HG03103 (cell line): ENCODE data around the gene MASP1.

ENCODE experiments used
- ATAC-seq: cut with Tn5 transposase; IDR thresholded peaks from one replicate; pipeline ENCODE4 v1.9.1; 2021; ENCODE audit warnings: low read depth; ENCODE audit not compliant: unreplicated experiment

The MASP1 gene

GRCh38 chr3:187196573-187197334 lies 94.8 kb downstream of the MASP1 start:
- no peak for ATAC-seq

GRCh38 chr3:187193181-187193580 lies 98.4 kb downstream of the MASP1 start:
- no peak for ATAC-seq

DNA sequence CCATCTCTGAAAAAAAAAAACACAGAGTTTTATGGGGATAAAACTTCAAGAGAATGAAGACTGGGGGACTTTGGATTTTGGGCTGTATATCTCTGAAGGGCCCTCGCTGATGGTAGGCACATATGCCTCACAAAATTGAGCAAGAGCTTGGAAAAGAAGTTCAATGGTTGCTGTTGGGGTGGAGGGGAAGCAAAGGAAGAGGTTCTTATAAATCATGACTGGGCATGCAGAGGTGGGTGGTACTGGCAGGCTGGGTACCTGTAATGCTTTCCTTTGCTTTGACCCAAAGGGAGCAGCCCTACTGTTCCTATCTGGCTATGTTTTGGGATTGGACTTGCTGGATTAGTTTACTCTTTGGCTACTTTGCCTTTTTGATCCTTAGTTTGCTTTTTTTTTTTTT lies 100.3 kb downstream of the MASP1 start:
- no peak for ATAC-seq

DNA sequence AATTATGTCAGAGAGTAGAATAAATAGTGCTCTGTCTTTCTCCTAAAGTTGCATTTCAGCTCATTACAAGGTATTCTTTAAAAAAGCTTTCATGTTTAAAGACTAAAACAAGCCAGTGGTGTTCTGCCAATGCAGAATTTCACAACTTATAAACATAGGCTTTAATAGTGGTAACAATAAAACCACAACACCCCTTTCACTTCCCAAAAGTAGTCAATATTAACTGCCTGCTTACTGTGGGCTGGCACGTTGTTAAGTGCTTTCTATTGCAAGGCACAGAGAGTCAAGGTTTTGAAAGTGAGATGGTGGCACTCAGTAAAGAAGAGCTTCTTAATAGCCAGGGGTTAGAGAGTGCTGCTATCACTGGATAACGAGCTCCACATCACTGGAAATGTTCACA lies 102.6 kb downstream of the MASP1 start:
- ATAC-seq, result no peak

DNA sequence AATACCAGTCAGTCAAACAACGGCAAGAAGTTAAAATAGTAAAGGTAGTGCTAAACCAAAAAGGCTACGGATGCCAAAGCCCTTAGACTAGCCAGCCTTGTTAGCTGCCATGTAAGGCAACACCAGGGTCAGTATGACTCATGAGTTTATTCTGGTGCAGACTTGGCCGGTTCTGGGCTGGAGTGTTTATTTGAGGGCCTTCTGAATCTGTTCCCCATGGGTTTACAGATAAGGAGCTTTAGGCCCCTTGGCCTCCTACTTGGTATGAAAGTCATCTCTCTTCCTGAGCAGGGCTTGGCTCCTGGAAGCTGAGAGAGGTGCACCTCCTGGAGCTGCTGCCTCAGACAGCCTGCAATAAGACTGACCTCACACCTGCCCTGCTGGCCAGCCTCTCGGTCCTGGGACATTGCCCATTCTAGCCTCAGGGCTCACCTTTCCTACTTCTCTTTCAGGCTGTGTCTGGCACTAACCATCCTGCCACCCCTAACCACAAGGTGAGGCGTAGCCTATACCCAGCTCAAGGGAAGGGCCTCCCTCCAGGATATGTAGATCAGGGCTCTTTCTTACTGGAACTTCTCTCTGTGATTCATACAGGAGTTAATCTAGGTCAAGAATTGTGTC lies 104.6 kb downstream of the MASP1 start:
- no peak for ATAC-seq

- ATAC-seq, result no peak
Observed at GRCh38 chr3:187186375-187186774, 105.2 kb downstream of the MASP1 start.

DNA sequence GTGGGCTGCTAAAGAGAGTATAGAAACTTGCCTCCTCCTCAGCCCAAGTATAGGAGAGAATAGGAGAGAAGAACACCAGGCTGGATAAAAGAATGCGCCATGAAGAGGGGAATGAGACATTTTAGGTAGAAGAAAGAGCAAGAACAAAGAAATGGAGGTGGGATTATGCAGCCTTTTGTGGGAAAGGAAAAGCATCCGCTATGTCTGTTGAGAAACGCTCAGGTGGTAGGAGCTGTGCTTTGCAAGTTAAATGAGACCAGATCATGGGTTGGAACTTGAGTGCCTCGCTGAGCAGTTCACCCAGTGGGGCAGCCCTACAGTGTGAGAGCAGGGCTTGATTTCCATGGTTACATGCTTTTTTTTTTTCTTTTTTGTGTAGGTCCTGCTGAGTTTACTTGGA lies 105.8 kb downstream of the MASP1 start:
- ATAC-seq, result no peak
